ENCODE results near the gene TTL. TPM values are rescaled to one million over a fixed set of nuclear protein-coding genes. Genes with fewer than 3 reads are reported as not detected.

Gene TTL
- total RNA-seq, 1 experiment from 2014 or later = 81.5 TPM

DNA sequence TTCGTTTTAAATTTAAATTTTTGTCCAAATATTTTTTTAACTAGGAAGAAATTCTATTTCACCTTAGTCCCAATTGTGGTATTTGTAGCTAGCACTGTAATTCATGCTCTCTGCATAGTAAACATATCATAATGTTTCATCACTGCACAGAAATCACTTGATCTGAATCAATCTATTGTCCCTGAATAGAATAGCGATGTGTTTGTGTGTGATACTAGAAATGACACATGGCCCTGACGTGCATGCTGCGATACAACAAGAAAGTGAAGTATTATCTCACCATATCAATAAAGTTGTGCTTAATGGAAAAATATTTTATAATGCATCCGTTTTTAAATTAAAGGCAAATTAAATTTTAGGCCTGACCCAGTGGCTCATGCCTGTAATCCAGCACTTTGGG lies 10.0 kb downstream of the TTL start:
- Histone ChIP-seq H3K36me3 (ENCODE audit: control insufficient read depth, insufficient read depth, low read length) (peaks cover 9% of the 10 kb centered on the region), H3K27me3 (ENCODE audit: control insufficient read depth, insufficient read depth, low read length) (no peaks in the 10 kb centered on the region), H3K4me3 (ENCODE audit: low read depth in 2 of 2, low read length in 2 of 2) (no peak overlapping the region), H3K4me1 (ENCODE audit: control insufficient read depth, insufficient read depth, low read length) (no peaks in the 10 kb centered on the region), H3K27ac (ENCODE audit: low read length) (no peak overlapping the region), H3K9me3 (ENCODE audit: control insufficient read depth, insufficient read depth, low read depth, low read length) (no peaks in the 10 kb centered on the region)
- ChIA-PET CTCF (no interaction called here), POLR2A (no interaction called here)
- no TSS peak for BruUV-seq (replicated peaks)
- DNase-seq (ENCODE audit: low read depth, low spot score) (no peak), ATAC-seq (no peak)
- intact Hi-C loops (cut with micrococcal nuclease; ENCODE audit: unreplicated experiment) = no loop called here
- TF ChIP-seq TCF7L2 (IDR thresholded peaks at IDR 0.05; ENCODE audit: low read depth, low read length) = no peak
- TF ChIP-seq, protein P1, sequence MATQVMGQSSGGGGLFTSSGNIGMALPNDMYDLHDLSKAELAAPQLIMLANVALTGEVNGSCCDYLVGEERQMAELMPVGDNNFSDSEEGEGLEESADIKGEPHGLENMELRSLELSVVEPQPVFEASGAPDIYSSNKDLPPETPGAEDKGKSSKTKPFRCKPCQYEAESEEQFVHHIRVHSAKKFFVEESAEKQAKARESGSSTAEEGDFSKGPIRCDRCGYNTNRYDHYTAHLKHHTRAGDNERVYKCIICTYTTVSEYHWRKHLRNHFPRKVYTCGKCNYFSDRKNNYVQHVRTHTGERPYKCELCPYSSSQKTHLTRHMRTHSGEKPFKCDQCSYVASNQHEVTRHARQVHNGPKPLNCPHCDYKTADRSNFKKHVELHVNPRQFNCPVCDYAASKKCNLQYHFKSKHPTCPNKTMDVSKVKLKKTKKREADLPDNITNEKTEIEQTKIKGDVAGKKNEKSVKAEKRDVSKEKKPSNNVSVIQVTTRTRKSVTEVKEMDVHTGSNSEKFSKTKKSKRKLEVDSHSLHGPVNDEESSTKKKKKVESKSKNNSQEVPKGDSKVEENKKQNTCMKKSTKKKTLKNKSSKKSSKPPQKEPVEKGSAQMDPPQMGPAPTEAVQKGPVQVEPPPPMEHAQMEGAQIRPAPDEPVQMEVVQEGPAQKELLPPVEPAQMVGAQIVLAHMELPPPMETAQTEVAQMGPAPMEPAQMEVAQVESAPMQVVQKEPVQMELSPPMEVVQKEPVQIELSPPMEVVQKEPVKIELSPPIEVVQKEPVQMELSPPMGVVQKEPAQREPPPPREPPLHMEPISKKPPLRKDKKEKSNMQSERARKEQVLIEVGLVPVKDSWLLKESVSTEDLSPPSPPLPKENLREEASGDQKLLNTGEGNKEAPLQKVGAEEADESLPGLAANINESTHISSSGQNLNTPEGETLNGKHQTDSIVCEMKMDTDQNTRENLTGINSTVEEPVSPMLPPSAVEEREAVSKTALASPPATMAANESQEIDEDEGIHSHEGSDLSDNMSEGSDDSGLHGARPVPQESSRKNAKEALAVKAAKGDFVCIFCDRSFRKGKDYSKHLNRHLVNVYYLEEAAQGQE (IDR thresholded peaks at IDR 0.05; ENCODE audit: insufficient read depth in 1 of 2, low read depth in 2 of 2, low read length in 1 of 2) = no peak
- no peak for TF ChIP-seq SIN3A (IDR thresholded peaks at IDR 0.05; ENCODE audit: borderline replicate concordance, insufficient read depth, low read depth, low read length)
- no peak for TF ChIP-seq POLR2AphosphoS5 (IDR thresholded peaks at IDR 0.05; ENCODE audit: low read depth, low read length)
- TF ChIP-seq, protein P2, sequence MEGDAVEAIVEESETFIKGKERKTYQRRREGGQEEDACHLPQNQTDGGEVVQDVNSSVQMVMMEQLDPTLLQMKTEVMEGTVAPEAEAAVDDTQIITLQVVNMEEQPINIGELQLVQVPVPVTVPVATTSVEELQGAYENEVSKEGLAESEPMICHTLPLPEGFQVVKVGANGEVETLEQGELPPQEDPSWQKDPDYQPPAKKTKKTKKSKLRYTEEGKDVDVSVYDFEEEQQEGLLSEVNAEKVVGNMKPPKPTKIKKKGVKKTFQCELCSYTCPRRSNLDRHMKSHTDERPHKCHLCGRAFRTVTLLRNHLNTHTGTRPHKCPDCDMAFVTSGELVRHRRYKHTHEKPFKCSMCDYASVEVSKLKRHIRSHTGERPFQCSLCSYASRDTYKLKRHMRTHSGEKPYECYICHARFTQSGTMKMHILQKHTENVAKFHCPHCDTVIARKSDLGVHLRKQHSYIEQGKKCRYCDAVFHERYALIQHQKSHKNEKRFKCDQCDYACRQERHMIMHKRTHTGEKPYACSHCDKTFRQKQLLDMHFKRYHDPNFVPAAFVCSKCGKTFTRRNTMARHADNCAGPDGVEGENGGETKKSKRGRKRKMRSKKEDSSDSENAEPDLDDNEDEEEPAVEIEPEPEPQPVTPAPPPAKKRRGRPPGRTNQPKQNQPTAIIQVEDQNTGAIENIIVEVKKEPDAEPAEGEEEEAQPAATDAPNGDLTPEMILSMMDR (IDR thresholded peaks at IDR 0.05) = no peak
- in situ Hi-C loops (cut with HindIII; ENCODE audit: low pct_unique_long_range_greater_than_20kb, low sequenced_read_pairs) = no loop called here

DNA sequence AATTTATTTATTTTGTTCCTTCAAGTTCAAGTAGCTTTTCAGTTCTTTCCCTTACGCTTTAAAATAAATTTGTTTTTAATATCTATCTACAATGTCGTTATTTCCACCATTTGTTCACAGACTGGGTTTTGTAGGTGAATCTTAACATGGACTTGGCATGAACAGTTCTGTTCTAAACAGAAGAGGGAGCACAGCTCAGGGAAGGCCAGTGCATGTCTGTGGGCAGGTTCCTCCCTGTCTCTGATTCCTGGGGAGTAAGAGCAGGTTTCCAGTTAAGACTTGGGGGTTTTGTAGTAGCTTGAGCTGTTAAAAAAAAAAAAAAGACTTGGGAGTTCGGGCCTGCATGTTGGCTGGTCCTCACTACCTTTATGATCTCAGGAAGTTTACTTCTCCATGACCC lies 11.1 kb downstream of the TTL start:
- Histone ChIP-seq H3K4me1 (ENCODE audit: control insufficient read depth, insufficient read depth, low read length) (no peaks in the 10 kb centered on the region), H3K27ac (ENCODE audit: low read length) (no peak overlapping the region), H3K36me3 (ENCODE audit: control insufficient read depth, insufficient read depth, low read length) (peaks cover 9% of the 10 kb centered on the region), H3K9me3 (ENCODE audit: control insufficient read depth, insufficient read depth, low read depth, low read length) (no peaks in the 10 kb centered on the region), H3K4me3 (ENCODE audit: low read depth in 2 of 2, low read length in 2 of 2) (no peak overlapping the region), H3K27me3 (ENCODE audit: control insufficient read depth, insufficient read depth, low read length) (no peaks in the 10 kb centered on the region)
- in situ Hi-C loops (cut with HindIII; ENCODE audit: low pct_unique_long_range_greater_than_20kb, low sequenced_read_pairs) (no loop called here), intact Hi-C loops (cut with micrococcal nuclease; ENCODE audit: unreplicated experiment) (no loop called here)
- TF ChIP-seq POLR2AphosphoS5 (IDR thresholded peaks at IDR 0.05; ENCODE audit: low read depth, low read length) (no peak), TCF7L2 (IDR thresholded peaks at IDR 0.05; ENCODE audit: low read depth, low read length) (no peak), SIN3A (IDR thresholded peaks at IDR 0.05; ENCODE audit: borderline replicate concordance, insufficient read depth, low read depth, low read length) (no peak)
- TF ChIP-seq, protein P1 (IDR thresholded peaks at IDR 0.05; ENCODE audit: insufficient read depth in 1 of 2, low read depth in 2 of 2, low read length in 1 of 2) = no peak
- TF ChIP-seq, protein P2 (IDR thresholded peaks at IDR 0.05) = no peak; the same call in 1 of the 2 replicates
- ATAC-seq = no peak
- no peak for DNase-seq (ENCODE audit: low read depth, low spot score)
- BruUV-seq (replicated peaks) = no TSS peak
- ChIA-PET POLR2A (interaction anchor here (0.7 kb wide), 1 partner anchor 24 kb away, joined by 10 read pairs; no protein-coding TSS in a partner anchor), CTCF (interaction anchor here (0.5 to 0.7 kb wide), 4 partner anchors 20 to 457 kb away, joined by 3 to 5 read pairs (median 4); no protein-coding TSS in a partner anchor)
